ENCODE measurements around the gene SLC12A8.

Gene SLC12A8

DNA sequence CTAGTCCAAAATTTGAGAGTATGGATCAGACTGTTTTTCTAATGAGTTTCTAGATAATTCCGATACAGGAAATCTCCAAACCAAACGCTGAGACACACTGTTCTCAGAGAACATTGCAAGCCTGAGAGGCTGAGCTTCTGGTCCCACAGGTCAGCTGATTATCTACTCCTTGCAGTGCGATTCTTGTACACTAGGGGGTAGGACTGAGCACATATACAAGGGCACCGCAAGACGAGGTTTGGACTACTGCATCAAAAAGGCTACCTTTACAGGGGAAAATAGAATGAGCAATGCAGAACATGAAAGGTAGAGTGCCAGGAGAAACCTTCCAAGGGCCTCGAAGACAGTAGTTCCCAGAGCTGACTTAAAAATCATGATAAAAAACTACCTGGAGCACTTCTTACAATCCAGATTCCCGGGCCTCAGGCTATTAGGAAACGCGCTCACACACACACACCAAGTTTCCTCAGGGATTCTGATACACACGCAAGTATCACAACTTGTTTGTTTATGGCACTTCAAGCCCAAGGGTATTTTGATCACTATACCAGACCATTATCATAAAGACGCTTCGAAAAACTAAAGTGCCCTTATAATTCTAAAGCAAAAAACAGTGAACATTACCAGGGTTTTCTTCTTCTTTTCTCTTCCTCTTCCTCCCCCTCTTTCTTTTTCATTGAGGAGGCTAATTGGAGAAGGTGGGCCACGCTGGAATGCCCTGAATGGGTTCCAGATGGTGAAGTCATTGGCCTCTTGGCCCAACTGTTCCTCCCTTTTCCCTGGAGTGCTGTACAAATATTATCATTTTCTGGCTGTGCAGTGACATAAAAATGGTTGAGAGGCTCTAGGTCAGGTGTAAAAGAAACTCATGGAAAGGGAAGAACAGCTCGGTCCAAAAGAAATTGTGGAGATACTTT, 61.8 kb downstream of the SLC12A8 start:
- DNase-seq = peak; percentile 79

- DNase-seq = no peak
These were observed 63.1 kb downstream of the SLC12A8 start for GRCh38 chr3:125149462-125149861.

GRCh38 chr3:125148836-125149235, 63.7 kb downstream of the SLC12A8 start:
- DNase-seq = no peak

DNA sequence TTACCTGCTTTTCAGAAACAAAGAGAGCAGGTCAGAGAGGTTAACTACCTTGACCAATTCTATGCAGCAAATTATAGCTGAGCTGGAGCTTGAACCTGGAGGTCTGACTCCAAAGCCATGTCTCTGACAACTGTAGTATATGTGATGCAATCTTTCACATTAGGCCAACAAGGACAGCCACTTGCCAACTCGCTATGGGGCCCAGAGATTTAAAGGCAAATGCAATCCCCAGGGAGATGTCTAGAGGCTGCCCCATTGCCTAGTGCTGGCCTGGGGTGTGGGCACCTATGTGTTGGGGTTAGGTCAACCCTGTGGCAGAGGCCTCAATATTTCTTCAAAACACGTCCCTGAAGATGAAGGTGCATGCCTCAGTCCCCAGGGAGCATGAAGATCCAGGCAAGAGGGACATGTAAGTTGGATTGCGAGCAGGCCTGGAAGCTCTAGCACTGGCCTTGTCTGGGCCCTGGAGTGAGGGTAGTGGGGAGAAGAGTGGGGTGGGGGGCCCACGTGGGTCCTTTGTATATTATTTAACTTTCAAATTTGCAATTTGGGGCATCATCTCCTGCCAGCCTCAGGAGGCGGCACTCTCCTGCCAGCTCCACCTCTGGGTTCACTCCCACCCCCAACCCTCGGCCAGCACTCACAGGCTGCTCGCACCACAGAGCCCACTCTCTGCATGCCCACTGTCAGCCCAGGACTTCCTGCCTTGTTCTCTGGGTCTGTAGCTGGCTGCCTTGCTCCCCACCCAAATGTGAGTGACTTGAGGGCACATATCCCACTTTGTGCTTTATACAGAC, 64.3 kb downstream of the SLC12A8 start:
- no peak for DNase-seq

DNA sequence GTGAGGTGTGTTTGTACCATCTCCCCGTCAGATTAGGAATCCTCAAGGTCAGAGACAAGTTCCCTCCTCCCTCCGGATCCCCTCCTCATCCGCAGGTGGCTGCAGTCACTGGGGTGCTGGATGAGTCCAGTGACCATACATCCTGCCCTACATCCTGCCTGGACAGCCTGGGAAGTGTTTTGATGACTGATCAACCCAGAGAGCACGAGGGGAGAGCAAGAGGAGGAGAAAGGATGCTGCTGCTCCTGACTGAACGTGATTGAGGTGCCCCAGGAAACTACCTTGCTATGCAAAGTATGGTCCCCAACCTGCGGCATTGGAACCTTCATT, 65.1 kb downstream of the SLC12A8 start:
- no peak for DNase-seq

DNA sequence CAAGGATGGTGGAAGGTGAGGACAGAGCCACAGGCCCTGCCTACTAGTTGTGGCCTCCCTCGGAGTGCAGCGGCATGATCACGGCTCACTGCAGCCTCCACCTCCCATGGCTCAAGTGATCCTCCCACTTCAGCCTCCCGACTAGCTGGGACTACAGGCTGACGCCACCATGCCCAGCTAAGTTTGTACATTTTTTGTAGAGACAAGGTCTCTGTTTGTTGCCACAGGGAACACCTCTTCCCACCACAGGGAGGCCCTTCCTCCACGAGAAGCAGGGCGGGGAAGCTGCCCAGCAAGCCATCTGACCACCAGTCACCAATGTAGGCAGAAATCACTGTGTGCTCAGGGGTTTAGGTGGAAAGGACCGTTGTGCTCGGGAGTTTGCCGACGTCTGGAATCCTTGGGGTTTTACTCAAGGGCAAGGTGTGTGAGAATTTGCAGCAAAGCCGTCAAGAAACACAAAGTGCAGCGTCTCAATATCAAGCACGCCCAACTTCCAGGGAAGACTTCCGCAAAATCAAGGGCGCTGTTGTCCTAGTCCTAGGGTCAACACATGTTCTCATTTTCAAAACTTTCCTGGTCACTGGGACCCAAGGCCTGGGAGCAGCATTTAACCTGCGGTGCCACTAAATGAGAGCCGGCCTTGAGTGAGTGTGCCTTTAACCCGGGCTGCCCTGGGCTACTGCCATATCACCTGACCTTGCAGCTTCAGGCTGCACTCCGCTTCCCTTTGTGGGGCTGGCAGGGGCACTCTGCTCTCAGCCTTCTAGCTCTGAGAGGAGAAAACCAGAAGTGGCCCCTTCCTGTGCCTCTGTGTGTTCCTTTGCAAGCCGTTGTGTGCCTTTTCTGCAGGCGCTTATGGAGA, 65.7 kb downstream of the SLC12A8 start:
- DNase-seq = no peak

DNA sequence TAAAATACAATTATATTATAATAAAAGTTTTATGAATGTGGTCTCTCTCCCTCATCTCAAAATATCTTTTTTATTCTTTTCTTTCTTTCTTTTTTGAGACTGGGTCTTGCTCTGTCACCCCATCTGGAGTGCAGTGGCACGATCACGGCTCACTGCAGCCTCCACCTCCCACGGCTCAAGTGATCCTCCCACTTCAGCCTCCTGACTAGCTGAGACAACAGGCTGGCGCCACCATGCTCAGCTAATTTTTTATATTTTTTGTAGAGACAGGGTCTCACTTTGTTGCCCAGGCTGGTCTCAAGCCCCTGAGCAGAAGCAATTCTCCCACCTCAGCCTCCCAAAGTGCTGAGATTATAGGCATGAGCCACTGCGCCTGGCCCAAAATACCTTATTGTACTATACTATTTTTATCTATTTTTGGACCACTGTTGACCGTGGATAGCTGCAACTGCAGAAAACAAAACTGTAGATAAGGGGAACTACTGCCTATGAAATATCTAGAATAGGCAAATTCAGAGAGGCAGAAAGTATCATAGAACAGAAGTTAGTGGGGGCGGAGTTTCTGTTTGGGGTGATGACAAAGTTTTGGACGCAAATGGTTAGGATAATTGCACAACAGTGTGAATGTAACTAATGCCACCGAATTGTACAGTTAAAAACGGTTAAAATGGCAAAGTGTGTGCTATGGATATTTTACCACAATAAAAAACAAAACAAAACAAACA, 66.6 kb downstream of the SLC12A8 start:
- DNase-seq = no peak

- DNase-seq = no peak
These were observed 67.8 kb downstream of the SLC12A8 start for GRCh38 chr3:125144653-125145314.

- DNase-seq = no peak
These were observed 68.4 kb downstream of the SLC12A8 start for GRCh38 chr3:125143982-125144652.

DNA sequence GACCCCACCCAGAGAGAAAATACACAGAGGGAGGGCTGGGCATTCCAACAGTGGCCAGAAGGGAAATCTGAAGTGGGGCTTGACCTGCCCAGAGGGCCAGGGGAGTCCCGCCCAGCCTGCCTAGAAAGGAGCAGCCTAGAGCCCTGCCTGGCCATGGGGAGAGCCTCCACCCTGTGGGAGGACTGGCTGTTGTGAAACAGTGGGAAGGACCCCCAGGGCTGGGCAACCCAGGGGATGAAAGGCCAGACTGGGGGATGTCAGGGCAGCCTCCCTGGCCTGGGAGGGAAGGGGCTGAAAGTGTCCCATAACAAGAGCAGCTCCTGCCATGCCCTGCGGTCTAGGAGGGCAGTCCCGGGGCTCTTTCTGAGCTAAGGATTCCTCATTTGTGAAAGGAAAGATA, 69.0 kb downstream of the SLC12A8 start:
- DNase-seq = no peak

DNA sequence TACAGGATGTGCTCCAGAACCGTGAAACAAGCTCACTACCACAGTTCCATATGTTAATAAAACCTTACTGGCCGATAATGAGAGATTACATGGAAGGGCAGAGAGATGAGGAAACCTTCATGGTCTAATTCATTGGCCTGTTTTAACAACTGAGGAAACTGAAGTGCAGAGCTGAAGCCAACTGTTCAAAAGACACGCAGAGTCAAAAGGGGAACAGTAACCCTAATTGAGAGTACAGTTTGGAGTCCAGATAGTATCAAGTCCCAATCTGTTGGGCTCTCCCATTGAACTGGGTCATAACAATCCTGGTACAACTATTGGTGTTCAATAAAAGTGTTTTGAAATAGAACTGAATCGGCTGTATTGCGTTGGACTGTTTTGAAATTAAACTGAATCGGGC, 69.6 kb downstream of the SLC12A8 start:
- DNase-seq = no peak

GRCh38 chr3:125142420-125142778, 70.1 kb downstream of the SLC12A8 start:
- DNase-seq = no peak

- peak; percentile 86 for DNase-seq
These were observed 70.7 kb downstream of the SLC12A8 start for GRCh38 chr3:125141596-125142419.

GRCh38 chr3:125140818-125141595, 71.5 kb downstream of the SLC12A8 start:
- no peak for DNase-seq

DNA sequence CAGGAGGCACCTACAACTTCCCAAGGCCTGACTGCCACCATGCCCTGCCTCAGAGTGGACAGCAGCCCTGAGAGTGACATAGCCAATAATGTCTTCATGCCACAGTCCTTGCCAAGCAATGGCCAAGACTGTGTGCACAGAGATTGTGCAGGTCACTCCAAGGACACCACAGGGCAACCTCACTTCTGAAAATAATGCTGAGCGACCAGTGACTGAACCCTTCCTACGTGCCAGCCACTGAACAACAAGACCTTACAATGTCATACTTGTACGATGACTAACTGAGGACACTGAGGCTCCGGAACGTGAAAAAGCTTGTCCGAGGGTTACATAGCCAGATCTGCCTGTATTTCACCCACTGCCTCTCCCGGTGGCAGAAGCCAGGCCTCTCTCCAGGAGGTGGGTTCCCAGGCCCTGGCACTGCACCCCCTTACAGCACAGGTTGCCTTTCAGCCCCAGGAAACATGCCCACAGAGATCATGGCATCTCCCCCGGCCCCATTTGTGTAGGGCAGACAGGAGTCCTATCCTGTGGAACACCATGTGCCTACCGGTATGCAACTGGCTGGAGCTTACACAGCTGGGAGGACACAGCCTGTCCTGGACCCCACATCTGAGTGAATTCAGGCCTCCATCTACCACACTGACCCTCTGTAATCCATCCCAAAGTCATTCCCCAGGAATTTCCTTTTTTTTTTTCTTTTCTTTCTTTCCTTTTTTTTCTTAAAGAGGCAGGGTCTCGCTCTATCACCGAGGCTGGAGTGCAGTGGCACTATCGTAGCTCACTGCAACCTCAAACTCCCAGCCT, 72.3 kb downstream of the SLC12A8 start:
- no peak for DNase-seq

DNA sequence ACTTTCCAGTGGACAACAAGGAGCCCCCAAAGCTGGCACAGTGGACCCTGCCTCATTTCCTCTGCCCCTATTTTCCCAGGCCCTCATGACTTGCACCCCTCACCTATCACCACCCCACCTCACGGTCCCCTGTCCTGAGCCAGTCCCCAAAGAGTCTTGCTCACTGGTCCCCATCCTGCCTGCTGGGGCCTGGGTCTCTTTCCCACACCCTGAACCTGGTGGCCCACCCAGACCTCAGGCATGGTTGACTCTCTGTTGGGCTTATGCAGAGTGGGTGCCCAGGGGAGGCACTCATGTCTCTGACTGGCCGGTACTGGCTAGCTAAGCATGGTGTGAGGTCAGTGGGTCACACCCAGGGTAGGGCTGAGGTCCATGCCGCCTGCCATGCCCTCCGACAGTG, 73.2 kb downstream of the SLC12A8 start:
- no peak for DNase-seq

GRCh38 chr3:125137358-125138033, 75.1 kb downstream of the SLC12A8 start:
- DNase-seq = no peak

DNA sequence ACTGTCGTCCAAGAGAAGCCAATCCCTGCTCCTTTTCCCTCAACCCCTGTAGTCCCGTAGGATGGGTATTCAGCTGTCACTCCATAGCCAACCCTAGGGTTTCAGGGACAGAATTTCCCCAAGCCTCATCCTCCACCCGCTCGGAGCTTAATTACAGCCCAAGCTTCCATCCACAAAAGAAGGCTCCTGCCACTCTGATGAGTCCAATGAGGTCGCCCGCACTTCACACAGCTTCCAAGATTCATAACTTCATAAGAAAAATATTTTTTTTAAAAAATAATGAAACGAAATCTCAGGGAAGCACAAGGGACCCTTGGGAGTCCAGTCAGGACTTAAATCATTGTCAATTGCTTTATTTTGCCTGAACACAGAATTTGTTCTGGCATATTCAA, 75.6 kb downstream of the SLC12A8 start:
- no peak for DNase-seq
